ENCODE data around the gene STRBP. TPM values are rescaled to one million over a fixed set of nuclear protein-coding genes. Genes with fewer than 3 reads are reported as not detected.

STRBP gene
- total and polyA plus RNA-seq, 9 donors: 4.9 to 18.8 (median 11.2) TPM

DNA sequence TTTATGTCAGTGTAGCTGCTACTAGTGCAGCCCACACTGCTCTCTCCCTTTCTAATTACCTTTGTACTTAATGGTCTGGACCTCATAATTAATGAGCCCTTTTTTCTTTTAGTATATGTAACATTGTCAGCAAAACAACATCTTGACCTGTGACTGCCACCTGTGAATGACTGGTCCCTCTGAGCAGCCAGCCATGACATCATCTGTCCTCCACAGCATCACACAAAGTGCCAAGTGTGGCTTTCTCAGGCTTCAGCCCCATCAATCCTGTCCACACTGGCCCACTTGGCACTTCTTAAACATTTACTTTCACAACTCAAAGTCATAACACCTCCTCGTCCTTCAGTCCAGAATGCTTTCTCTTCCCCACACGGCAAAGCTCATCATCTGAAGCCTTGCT is 130.2 kb downstream of the STRBP start:
- WGBS, 3 donors: 88 to 94% (median 91%) methylated on average over 2 of the region's 2 CpGs
- DNase-seq: no peak
- H3K9me3 ChIP-seq: no peaks in the 10 kb centered on the region
- H3K27me3 ChIP-seq: no peaks in the 10 kb centered on the region
- intact Hi-C loops (cut with DNase I): no loop called here
- H3K4me1 ChIP-seq (ENCODE audit: insufficient read depth): no peaks in the 10 kb centered on the region
- H3K4me3 ChIP-seq: no peak overlapping the region
- no peaks in the 10 kb centered on the region for H3K36me3 ChIP-seq
- no peak for TF ChIP-seq EP300 (IDR thresholded peaks at IDR 0.05)
- TF ChIP-seq, protein P1, sequence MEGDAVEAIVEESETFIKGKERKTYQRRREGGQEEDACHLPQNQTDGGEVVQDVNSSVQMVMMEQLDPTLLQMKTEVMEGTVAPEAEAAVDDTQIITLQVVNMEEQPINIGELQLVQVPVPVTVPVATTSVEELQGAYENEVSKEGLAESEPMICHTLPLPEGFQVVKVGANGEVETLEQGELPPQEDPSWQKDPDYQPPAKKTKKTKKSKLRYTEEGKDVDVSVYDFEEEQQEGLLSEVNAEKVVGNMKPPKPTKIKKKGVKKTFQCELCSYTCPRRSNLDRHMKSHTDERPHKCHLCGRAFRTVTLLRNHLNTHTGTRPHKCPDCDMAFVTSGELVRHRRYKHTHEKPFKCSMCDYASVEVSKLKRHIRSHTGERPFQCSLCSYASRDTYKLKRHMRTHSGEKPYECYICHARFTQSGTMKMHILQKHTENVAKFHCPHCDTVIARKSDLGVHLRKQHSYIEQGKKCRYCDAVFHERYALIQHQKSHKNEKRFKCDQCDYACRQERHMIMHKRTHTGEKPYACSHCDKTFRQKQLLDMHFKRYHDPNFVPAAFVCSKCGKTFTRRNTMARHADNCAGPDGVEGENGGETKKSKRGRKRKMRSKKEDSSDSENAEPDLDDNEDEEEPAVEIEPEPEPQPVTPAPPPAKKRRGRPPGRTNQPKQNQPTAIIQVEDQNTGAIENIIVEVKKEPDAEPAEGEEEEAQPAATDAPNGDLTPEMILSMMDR (IDR thresholded peaks at IDR 0.05): no peak
- H3K27ac ChIP-seq: no peak overlapping the region

DNA sequence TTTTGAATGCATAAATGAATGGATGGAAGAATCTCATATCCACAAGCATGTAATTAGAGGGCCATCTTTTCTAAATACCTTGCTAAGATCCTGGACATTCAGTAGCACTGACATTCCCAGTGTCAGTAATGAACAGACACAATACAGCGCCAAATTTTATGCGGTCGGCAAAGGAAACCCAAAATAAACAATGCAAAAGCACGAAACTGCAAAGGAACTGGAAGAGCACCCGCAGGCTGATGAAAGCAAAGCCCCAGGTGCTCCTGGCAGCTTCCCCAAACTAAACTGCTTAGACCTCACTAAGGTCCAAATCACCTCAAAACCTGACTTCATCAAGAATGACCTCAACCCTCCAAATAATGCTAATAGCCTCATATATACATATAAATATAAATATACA is 133.0 kb downstream of the STRBP start:
- TF ChIP-seq, protein P1 (IDR thresholded peaks at IDR 0.05): no peak
- TF ChIP-seq POLR2A (IDR thresholded peaks at IDR 0.05): no peak
- TF ChIP-seq EP300 (IDR thresholded peaks at IDR 0.05): no peak
- WGBS, 3 donors: 85 to 93% (median 92%) methylated on average over 5 of the region's 5 CpGs
- no peak overlapping the region for H3K4me3 ChIP-seq
- no peaks in the 10 kb centered on the region for H3K9me3 ChIP-seq
- H3K27me3 ChIP-seq: no peaks in the 10 kb centered on the region
- intact Hi-C loops (cut with DNase I): no loop called here
- no peak for DNase-seq
- no peaks in the 10 kb centered on the region for H3K4me1 ChIP-seq (ENCODE audit: insufficient read depth)
- no peak overlapping the region for H3K27ac ChIP-seq
- no peaks in the 10 kb centered on the region for H3K36me3 ChIP-seq

DNA sequence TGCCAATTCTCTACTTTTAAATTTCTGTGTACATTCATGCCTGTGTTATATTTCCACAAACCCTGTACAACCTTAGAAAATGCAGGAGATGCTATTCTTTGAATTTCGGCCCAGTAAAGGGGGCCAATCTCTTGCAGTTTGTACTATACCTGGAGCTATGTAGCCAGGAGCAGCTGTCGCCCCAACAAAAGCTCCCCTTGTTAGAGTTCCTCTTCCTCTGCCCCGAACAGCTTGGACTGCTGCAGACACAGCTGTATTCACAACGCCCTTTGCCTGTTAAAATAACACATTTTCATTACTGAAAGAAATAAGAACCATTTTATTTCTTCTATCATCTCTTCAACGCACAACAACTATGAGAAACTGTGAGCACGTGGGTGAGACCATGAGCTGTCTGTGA is 135.7 kb downstream of the STRBP start:
- no peak overlapping the region for H3K4me3 ChIP-seq
- no peaks in the 10 kb centered on the region for H3K27me3 ChIP-seq
- DNase-seq: no peak
- intact Hi-C loops (cut with DNase I): no loop called here
- H3K4me1 ChIP-seq (ENCODE audit: insufficient read depth): no peaks in the 10 kb centered on the region
- WGBS, 3 donors: 92 to 95% (median 94%) methylated on average over 6 of the region's 6 CpGs
- TF ChIP-seq POLR2A (IDR thresholded peaks at IDR 0.05): no peak
- TF ChIP-seq, protein P1 (IDR thresholded peaks at IDR 0.05): no peak
- no peak for TF ChIP-seq EP300 (IDR thresholded peaks at IDR 0.05)
- H3K36me3 ChIP-seq: no peaks in the 10 kb centered on the region
- no peak overlapping the region for H3K27ac ChIP-seq
- H3K9me3 ChIP-seq: no peaks in the 10 kb centered on the region

DNA sequence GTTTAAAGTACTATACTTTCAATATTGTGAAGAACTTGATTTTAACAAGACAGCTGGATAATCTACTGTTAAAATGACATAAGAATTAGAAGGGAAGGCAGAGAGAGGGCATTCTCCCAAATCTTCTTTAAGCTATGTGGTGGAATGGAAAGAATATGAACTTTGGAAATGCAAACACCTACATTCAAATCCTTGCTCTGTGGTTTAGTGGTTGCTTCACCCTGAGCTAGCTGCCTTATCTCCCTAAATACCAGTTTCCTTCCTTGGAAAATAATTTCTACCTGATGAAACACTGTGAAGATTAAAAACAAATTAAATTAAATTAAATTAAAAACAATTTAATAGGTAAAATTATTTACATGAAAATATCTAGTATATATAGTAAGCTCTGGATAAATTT is 136.4 kb downstream of the STRBP start:
- Histone ChIP-seq H3K27ac (no peak overlapping the region), H3K27me3 (no peaks in the 10 kb centered on the region), H3K4me3 (no peak overlapping the region), H3K9me3 (no peaks in the 10 kb centered on the region), H3K4me1 (ENCODE audit: insufficient read depth) (no peaks in the 10 kb centered on the region), H3K36me3 (no peaks in the 10 kb centered on the region)
- TF ChIP-seq, protein P1 (IDR thresholded peaks at IDR 0.05): no peak
- TF ChIP-seq POLR2A (IDR thresholded peaks at IDR 0.05) (no peak), EP300 (IDR thresholded peaks at IDR 0.05) (no peak)
- intact Hi-C loops (cut with DNase I): no loop called here
- no peak for DNase-seq

DNA sequence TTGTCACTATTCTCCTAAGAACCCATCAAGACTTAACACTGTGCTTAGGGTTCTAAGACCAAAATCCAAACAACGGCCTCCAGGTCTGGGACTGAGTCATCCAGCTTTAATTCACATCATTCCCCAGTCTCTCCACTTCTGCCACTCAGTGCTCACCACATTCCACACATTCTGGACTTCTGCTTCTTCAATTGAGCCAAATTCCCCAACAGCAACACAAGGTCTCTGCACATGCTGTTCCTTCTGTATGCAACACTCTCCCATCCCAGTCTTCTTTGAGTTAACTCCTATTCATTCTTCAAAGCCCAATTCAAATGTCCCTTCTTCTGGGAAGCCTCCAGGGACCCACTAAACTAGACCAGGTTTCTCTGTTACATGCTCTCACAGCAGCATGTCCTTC is 137.1 kb downstream of the STRBP start:
- no peaks in the 10 kb centered on the region for H3K4me1 ChIP-seq (ENCODE audit: insufficient read depth)
- TF ChIP-seq EP300 (IDR thresholded peaks at IDR 0.05) (no peak), POLR2A (IDR thresholded peaks at IDR 0.05) (no peak)
- TF ChIP-seq, protein P1 (IDR thresholded peaks at IDR 0.05): no peak
- WGBS, 3 donors: 71 to 80% (median 72%) methylated on average over 1 of the region's 1 CpG
- H3K27ac ChIP-seq: no peak overlapping the region
- no peak for DNase-seq
- H3K9me3 ChIP-seq: no peaks in the 10 kb centered on the region
- no peaks in the 10 kb centered on the region for H3K36me3 ChIP-seq
- intact Hi-C loops (cut with DNase I): no loop called here
- H3K4me3 ChIP-seq: no peak overlapping the region
- no peaks in the 10 kb centered on the region for H3K27me3 ChIP-seq
